CD14-positive monocyte (primary cell): ENCODE measurements around the gene UNC50. TPM values are rescaled to one million over a fixed set of nuclear protein-coding genes. Genes with fewer than 3 reads are reported as not detected.

Experiments used
- DNase-seq, 3 donors: peaks; one replicate each; pipeline ENCODE4 v3.0.0-alpha.2; 2011 to 2022
- H2AFZ ChIP-seq: 2 replicates; pipeline ENCODE4 v1.6.0; 2012; ENCODE audit warnings: mild to moderate bottlenecking, low read depth, low read length, inconsistent platforms; ENCODE audit not compliant: insufficient read depth, poor library complexity, severe bottlenecking
- H3K27ac ChIP-seq, 2 donors: 1 replicate in 1 of 2; 2 replicates in 1 of 2; pipeline ENCODE4 v1.5.1; 2012 to 2013; ENCODE audit warnings: low read length in 2 of 2, control low read depth in 1 of 2, inconsistent platforms in 1 of 2, low read depth in 1 of 2, mild to moderate bottlenecking in 1 of 2
- H3K27me3 ChIP-seq, 2 donors: one replicate each; pipeline versions ENCODE4 v1.6.0 to v1.6.1; 2011 to 2013; ENCODE audit warnings: low read length in 2 of 2; ENCODE audit not compliant: control insufficient read depth in 2 of 2, insufficient read depth in 2 of 2
- H3K36me3 ChIP-seq, 2 donors: replicated peaks in 1 of 2; 1 replicate in 1 of 2; 2 replicates in 1 of 2; pipeline versions ENCODE4 v1.5.1 to v1.6.1; 2012 to 2013; ENCODE audit warnings: low read length in 2 of 2, control low read depth in 1 of 2, inconsistent platforms in 1 of 2, mild to moderate bottlenecking in 1 of 2; ENCODE audit not compliant: insufficient read depth in 2 of 2, control insufficient read depth in 1 of 2
- H3K4me1 ChIP-seq, 2 donors: 1 replicate in 1 of 2; 2 replicates in 1 of 2; pipeline versions ENCODE4 v1.5.1 to v1.6.1; 2012 to 2013; ENCODE audit warnings: low read length in 2 of 2, control low read depth in 1 of 2, inconsistent platforms in 1 of 2, mild to moderate bottlenecking in 1 of 2, moderate library complexity in 1 of 2; ENCODE audit not compliant: insufficient read depth in 2 of 2, control insufficient read depth in 1 of 2
- H3K4me2 ChIP-seq: replicated peaks from 2 replicates; pipeline ENCODE3; 2012; ENCODE audit warnings: low read length, moderate library complexity, mild to moderate bottlenecking; ENCODE audit not compliant: poor library complexity, severe bottlenecking; ENCODE audit errors: extremely low read depth
- H3K4me3 ChIP-seq, 3 experiments: fragments of 200-600 bp in 1 of 3; sonication (generic) in 1 of 3; replicated peaks in 1 of 3; 1 replicate in 2 of 3; 2 replicates in 1 of 3; pipeline ENCODE4 v1.5.1; 2011 to 2013; ENCODE audit warnings: low read length in 3 of 3, mild to moderate bottlenecking in 3 of 3, control low read depth in 2 of 3, low read depth in 2 of 3, inconsistent platforms in 1 of 3, moderate library complexity in 1 of 3
- H3K79me2 ChIP-seq: 2 replicates; pipeline ENCODE4 v1.6.0; 2012; ENCODE audit warnings: mild to moderate bottlenecking, control low read depth, inconsistent platforms, low read length, moderate library complexity; ENCODE audit not compliant: insufficient read depth
- H3K9ac ChIP-seq: 2 replicates; pipeline ENCODE4 v1.6.0; 2017; ENCODE audit warnings: low read length, mild to moderate bottlenecking; ENCODE audit not compliant: insufficient read depth, poor library complexity, severe bottlenecking
- H3K9me3 ChIP-seq, 2 donors: replicated peaks in 1 of 2; 1 replicate in 1 of 2; 2 replicates in 1 of 2; pipeline versions ENCODE4 v1.5.1 to v1.6.1; 2012 to 2013; ENCODE audit warnings: low read length in 2 of 2, control low read depth in 1 of 2; ENCODE audit not compliant: control insufficient read depth in 1 of 2, insufficient read depth in 1 of 2
- H4K20me1 ChIP-seq: 2 replicates; pipeline ENCODE4 v1.6.0; 2012; ENCODE audit warnings: mild to moderate bottlenecking, low read length, control low read depth, moderate library complexity; ENCODE audit not compliant: insufficient read depth
- H3K27ac Mint-ChIP-seq, 7 donors: one replicate each; pipeline ENCODE4 v1.8.0; 2020; ENCODE audit warnings: mild to moderate bottlenecking in 7 of 7, mixed read lengths in 7 of 7, moderate library complexity in 6 of 7, inconsistent platforms in 2 of 7
- H3K27me3 Mint-ChIP-seq, 3 donors: one replicate each; pipeline ENCODE4 v1.8.0; 2021 to 2022; ENCODE audit warnings: low read depth in 3 of 3, mild to moderate bottlenecking in 3 of 3, mixed read lengths in 3 of 3, moderate library complexity in 3 of 3, inconsistent platforms in 1 of 3
- H3K36me3 Mint-ChIP-seq, 2 donors: one replicate each; pipeline ENCODE4 v1.8.0; 2020; ENCODE audit warnings: mixed read lengths in 2 of 2, inconsistent platforms in 1 of 2, mild to moderate bottlenecking in 1 of 2
- H3K4me1 Mint-ChIP-seq: one replicate; pipeline ENCODE4 v1.8.0; 2020; ENCODE audit warnings: mild to moderate bottlenecking, mixed read lengths
- H3K4me3 Mint-ChIP-seq, 2 donors: one replicate each; pipeline ENCODE4 v1.8.0; 2020; ENCODE audit warnings: mild to moderate bottlenecking in 2 of 2, mixed read lengths in 2 of 2, moderate library complexity in 1 of 2
- H3K9me3 Mint-ChIP-seq, 7 donors: one replicate each; pipeline ENCODE4 v1.8.0; 2020 to 2022; ENCODE audit warnings: mixed read lengths in 7 of 7, mild to moderate bottlenecking in 6 of 7, moderate library complexity in 6 of 7, inconsistent platforms in 2 of 7
- CTCF ChIP-seq: fragments of 200-600 bp; IDR thresholded peaks from one replicate; pipeline ENCODE4 v1.8.0; 2022; ENCODE audit warnings: antibody characterized with exemption, mild to moderate bottlenecking
- WGBS: methylation state at CpG from one replicate; pipeline ENCODE4 v1.1.5; 2013; ENCODE audit warnings: missing lambda C conversion rate; ENCODE audit not compliant: insufficient coverage; 5-methylcytosine and 5-hydroxymethylcytosine counted together
- intact Hi-C, 2 donors: fragments of 100-400 bp; cut with micrococcal nuclease; formaldehyde crosslinking; loops; one replicate each; pipeline versions ENCODE4 v1.15.0 to v1.15.1; 2023
- polyA plus RNA-seq, 3 donors: library from polyadenylated mRNA; depleted of rRNA in 1 of 3; unstranded in 2 of 3; stranded (reverse) in 1 of 3; fragments of 300-500 nt in 2 of 3; fragments of >200 nt in 1 of 3; fragmentation: Illumina TruSeq in 2 of 3; gene quantifications; 1 replicate in 2 of 3; 2 replicates in 1 of 3; pipeline ENCODE4 v1.2.3, GENCODE V29; 2012 to 2021

Gene UNC50
- polyA plus RNA-seq, 3 donors, result 32.5 to 72.0 (median 62.8) TPM

DNA sequence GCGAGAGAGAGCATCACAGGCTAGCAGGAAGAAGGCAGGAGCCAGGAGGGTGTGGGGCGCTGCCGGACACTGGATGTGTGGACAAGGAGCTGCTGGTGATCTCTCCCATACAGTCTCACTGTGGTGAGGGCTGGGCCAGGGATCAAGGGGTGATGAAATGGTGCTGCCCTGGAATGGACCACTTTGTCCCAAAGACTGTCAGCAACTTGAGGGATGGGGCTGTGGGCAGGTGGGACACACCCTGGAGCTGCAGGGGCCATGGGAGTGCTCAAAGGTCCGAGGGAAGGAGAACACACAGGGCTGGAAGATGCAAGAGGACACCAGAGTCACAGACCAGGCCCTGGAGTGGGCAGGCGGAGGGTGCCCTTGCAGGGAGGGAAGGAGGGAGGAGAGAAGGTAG, 38.0 kb upstream of the UNC50 start:
- no peak for DNase-seq
- Histone ChIP-seq H2AFZ (no peak overlapping the region), H3K27me3 (no peaks in the 10 kb centered on the region), H3K9ac (no peak overlapping the region), H3K4me1 (no peaks in the 10 kb centered on the region), H3K79me2 (no peaks in the 10 kb centered on the region), H3K27ac (no peak overlapping the region), H3K9me3 (no peaks in the 10 kb centered on the region), H3K4me3 (no peak overlapping the region), H4K20me1 (peaks cover 33% of the 10 kb centered on the region), H3K36me3 (peaks cover 98 to 100% of the 10 kb centered on the region in 2 donors), H3K4me2 (no peak overlapping the region)
- peaks cover 0 to 3% (median 0%) of the 10 kb centered on the region in 3 donors for H3K27me3 Mint-ChIP-seq
- peak overlapping the region in 4 of 7 donors; percentile 12 to 73 (median 54) for H3K27ac Mint-ChIP-seq
- no peak for TF ChIP-seq CTCF
- no peak overlapping the region for H3K4me3 Mint-ChIP-seq
- H3K36me3 Mint-ChIP-seq, result peaks cover 97 to 98% of the 10 kb centered on the region in 2 donors
- no peaks in the 10 kb centered on the region for H3K9me3 Mint-ChIP-seq
- intact Hi-C loops, result no loop called here
- no peaks in the 10 kb centered on the region for H3K4me1 Mint-ChIP-seq
- WGBS, result 100% methylated on average over 4 of the region's 5 CpGs

DNA sequence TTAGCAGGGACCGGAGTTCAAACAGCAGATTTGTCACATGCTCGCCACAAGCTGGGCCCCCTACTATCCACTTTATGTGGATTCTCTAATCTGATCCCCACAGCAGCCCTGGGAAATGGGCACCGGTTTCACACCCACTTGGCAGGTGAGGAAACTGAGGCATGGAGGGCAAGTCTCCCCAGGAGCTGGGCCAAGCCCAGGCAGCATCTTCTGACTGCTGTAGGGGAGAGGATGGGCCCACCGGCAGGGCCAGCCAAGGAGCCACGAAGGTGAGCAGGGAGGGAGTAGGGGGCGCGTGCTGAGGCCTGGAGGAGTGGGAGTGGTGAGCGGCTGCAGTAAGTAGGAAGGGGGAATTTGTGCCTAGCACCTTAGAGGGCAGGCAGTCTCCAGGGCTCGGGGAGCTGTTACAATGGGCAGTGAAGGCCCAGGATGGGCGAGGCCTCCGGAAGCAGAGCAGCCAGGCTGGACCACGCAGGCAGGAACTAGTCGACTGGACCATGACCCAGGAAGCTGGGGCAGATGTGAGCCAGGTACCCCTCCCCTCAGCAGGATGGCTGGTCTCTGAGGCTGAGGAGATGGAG, 37.2 kb upstream of the UNC50 start:
- Histone ChIP-seq H3K27me3 (no peaks in the 10 kb centered on the region), H4K20me1 (peaks cover 37% of the 10 kb centered on the region), H3K27ac (no peak overlapping the region), H3K36me3 (peaks cover 98 to 100% of the 10 kb centered on the region in 2 donors), H3K9ac (no peak overlapping the region), H3K79me2 (no peaks in the 10 kb centered on the region), H3K4me1 (no peaks in the 10 kb centered on the region), H3K4me3 (no peak overlapping the region), H3K9me3 (no peaks in the 10 kb centered on the region), H2AFZ (no peak overlapping the region), H3K4me2 (no peak overlapping the region)
- Mint-ChIP-seq H3K4me1 (no peaks in the 10 kb centered on the region), H3K4me3 (no peak overlapping the region), H3K27ac (peak overlapping the region in 2 of 7 donors; percentile 10 to 38), H3K9me3 (no peaks in the 10 kb centered on the region), H3K36me3 (peaks cover 97 to 98% of the 10 kb centered on the region in 2 donors), H3K27me3 (peaks cover 0 to 3% (median under 1%) of the 10 kb centered on the region in 3 donors)
- no peak for TF ChIP-seq CTCF
- intact Hi-C loops, result no loop called here
- 98% methylated on average over 9 of the region's 13 CpGs for WGBS
- no peak for DNase-seq
